ENCODE data around the gene NFAT5.

Gene NFAT5

GRCh38 chr16:69718111-69718764 lies 152.5 kb downstream of the NFAT5 start:
- TF ChIP-seq CTCF (IDR thresholded peaks at IDR 0.05; ENCODE audit: extremely low read depth, insufficient read depth, missing control alignments) = no peak
- in situ Hi-C loops (cut with MboI; ENCODE audit: low pct_unique_long_range_greater_than_20kb, low sequenced_read_pairs, unreplicated experiment) = no loop called here
- DNase-seq (ENCODE audit: low spot score) = no peak

- DNase-seq (ENCODE audit: low spot score) = no peak
- in situ Hi-C loops (cut with MboI; ENCODE audit: low pct_unique_long_range_greater_than_20kb, low sequenced_read_pairs, unreplicated experiment) = no loop called here
- no peak for TF ChIP-seq CTCF (IDR thresholded peaks at IDR 0.05; ENCODE audit: extremely low read depth, insufficient read depth, missing control alignments)
These were observed 155.2 kb downstream of the NFAT5 start for GRCh38 chr16:69720822-69721430.

- no peak for TF ChIP-seq CTCF (IDR thresholded peaks at IDR 0.05; ENCODE audit: extremely low read depth, insufficient read depth, missing control alignments)
- in situ Hi-C loops (cut with MboI; ENCODE audit: low pct_unique_long_range_greater_than_20kb, low sequenced_read_pairs, unreplicated experiment) = no loop called here
- DNase-seq (ENCODE audit: low spot score) = no peak
These were observed 155.7 kb downstream of the NFAT5 start for GRCh38 chr16:69721441-69721957.

GRCh38 chr16:69724414-69724873 lies 158.7 kb downstream of the NFAT5 start:
- TF ChIP-seq CTCF (IDR thresholded peaks at IDR 0.05; ENCODE audit: extremely low read depth, insufficient read depth, missing control alignments) = no peak
- in situ Hi-C loops (cut with MboI; ENCODE audit: low pct_unique_long_range_greater_than_20kb, low sequenced_read_pairs, unreplicated experiment) = no loop called here

GRCh38 chr16:69724981-69725479 lies 159.3 kb downstream of the NFAT5 start:
- TF ChIP-seq CTCF (IDR thresholded peaks at IDR 0.05; ENCODE audit: extremely low read depth, insufficient read depth, missing control alignments) = no peak
- DNase-seq (ENCODE audit: low spot score) = no peak
- in situ Hi-C loops (cut with MboI; ENCODE audit: low pct_unique_long_range_greater_than_20kb, low sequenced_read_pairs, unreplicated experiment) = no loop called here

More at GRCh38 chr16:69724414-69724873, 158.7 kb downstream of the NFAT5 start:
- no peak for DNase-seq (ENCODE audit: low spot score)

GRCh38 chr16:69725480-69726312 lies 159.9 kb downstream of the NFAT5 start:
- in situ Hi-C loops (cut with MboI; ENCODE audit: low pct_unique_long_range_greater_than_20kb, low sequenced_read_pairs, unreplicated experiment) = no loop called here
- no peak for DNase-seq (ENCODE audit: low spot score)
- TF ChIP-seq CTCF (IDR thresholded peaks at IDR 0.05; ENCODE audit: extremely low read depth, insufficient read depth, missing control alignments) = no peak

Measured in GM13977 (cell line).